HG02588 (cell line): ENCODE results near the gene IGSF22.
A peak's percentile ranks its signal among the peaks of the same experiment; 100 is the strongest.

Source experiments
- ATAC-seq: cut with Tn5 transposase; IDR thresholded peaks from one replicate; pipeline ENCODE4 v1.9.1; 2021; ENCODE audit warnings: mild to moderate bottlenecking, moderate library complexity; ENCODE audit not compliant: unreplicated experiment

Gene IGSF22

DNA sequence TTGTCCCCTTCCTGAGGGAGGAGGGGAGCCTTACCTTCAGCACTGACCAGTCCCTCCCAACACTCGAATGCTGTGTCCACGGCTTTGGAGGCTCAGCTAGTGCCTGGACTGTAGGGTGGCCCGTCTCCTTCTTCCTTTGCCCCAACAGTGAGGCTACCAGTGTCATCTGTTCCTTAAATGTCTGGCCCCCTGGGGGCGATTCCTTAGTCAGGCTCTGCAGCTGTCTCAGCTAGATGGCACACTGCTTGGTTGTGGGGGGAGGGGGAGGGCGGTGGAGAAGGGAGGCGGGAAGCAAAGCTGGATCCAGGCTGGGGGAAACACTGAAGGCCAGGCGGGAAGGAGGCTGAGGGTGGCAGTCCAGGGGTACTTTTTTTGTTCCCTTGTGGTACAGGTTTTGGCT lies at the start of gene IGSF22:
TSS of gene IGSF22 (minus strand) at position 149 of the 400 bp plus-strand sequence. CDS start 1,952 bp downstream, outside the sequence.
- ATAC-seq: no peak

DNA sequence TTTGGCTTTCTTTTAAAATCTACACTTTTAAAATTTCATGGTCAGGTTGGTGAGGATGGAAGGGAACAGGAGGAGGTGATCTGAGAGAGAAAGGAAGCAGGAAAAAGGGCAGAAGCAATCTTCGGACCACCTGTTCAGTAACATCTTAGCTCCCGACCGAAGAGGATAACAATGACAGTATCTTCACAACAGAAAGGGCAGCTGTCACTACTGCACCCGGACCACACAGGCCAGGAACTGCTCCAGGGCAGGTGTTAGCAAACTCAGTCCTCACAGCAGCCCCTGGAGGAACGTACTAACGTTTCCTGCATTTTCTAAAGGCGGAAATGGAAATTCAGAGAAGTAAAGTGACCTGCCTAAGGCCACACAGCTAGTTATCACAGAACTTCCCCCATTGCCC lies 48.8 kb upstream of the IGSF22 start:
- ATAC-seq: no peak

DNA sequence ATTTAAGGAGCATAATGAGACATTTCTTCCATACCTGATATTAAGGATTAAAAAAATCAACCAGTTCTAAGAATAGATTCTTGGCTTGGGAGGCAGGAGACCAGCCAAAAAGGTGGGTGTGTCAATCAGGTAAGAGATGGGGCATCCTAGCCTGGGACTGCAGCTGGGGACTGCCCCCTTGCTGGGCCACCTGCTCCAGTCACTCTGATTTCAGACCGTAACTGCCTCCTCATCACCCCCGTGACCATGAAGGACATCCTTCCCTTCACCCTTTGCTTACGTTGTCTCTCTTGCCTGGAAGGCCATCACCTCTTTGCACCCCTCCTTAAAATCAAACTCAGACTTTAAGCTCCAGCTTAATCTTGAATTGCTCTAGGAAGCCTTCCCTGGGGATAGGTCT lies 47.7 kb upstream of the IGSF22 start:
- no peak for ATAC-seq

DNA sequence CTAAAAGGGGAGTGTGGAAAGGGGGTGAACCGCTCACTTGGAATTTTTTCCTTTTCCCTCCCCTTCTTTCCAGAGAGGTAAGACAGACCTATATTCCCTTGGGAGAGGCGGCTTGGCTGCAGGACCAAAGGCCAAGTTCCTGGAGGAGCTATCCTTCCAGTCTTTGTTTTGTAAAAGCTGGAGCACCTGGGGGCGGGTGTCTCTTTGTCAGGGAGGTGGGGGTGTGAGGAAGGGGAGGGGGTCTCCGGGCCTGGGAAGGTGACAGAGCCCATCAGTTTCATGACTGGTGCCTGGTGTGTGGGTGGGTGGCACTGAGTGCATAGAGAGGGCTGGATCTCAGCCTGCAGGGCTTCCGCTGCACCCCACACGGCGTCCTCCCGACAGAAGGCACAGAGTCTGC lies 47.1 kb upstream of the IGSF22 start:
- ATAC-seq: no peak

DNA sequence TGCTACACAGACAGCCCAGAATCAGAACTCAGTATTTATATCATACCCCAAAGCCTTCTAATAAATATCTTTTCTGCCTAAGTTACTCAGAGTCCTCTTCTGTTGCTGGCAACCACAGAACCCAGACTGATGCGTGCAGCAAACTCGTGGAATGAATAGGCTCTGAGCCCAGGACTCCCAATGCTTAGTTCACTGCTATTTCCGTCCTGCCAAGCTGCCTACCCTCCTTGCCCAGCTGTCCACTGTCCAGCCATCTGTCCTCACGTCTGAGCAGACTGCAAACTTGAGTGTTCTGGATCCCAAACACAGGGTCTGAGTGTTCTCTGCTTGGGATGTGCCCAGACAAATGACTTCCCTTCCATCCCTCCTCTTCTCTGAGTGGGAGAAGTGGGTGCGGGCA lies 46.2 kb upstream of the IGSF22 start:
- ATAC-seq: no peak

DNA sequence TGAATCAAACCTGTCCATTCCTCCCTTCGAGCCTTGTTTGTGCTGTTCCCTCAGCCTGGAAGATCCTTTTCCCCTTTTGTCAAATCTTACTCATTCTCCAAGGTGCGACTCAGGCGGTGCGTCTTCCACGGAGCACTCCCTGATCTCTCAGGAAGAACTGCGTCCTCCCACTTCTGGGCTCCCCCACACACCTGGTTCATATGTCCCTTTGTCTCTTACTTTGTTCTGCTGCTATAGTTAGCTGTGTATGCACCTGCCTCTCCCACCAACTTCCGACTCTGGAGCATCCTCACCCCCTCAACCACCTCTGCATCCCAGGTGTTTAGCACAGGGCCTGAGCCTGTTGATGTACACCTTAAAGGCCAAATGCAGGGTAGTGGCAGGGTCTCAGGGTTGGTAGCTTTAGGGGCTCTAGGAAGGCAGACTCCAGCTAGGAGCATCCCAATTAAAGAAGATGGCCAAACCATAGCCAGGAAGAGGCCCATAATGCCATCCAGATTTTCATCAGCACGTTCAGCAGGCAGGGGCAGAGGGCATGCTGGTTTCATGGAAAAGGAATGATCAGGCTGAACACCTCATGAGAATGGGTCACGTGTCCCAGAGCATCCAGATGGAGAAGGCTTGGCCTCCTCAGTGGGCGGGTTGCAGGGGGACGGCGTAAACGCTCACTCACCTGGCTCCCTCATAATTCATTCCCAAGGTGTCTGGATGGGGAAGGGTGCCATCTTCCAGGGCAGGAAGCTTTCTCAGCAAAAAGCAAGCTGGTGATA lies 45.5 kb upstream of the IGSF22 start:
- ATAC-seq: no peak

DNA sequence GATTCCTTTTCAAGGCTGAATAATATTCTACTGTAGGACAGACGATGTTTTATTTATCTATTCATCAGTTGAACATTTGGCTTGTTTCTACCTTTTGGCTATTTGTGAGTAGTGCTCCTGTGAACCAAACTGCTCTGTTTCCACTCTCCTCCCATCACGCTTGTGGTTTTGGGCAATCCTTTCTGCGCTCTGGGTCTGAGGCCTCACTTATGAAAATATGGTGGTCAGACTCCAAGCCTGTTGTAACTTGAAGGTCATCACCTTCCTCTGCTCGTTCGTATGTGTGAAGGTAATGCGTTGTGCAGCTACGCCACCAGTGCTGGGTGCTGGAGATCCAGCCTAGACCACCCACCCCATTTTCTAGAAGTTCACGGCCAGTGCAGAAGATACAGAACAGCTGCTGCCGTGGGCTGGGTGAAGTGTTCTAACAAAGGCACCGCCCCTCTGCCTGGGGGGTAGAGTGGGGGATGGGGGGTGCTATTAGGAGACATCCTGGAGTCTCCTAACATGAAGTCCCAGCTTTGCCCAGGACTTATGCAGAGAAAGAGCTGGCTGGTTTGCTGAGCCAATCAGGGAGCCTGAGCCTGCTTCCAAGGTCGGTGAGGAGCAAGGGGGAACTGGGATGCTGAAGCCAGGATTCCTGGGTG lies 44.6 kb upstream of the IGSF22 start:
- peak; percentile 23 for ATAC-seq

DNA sequence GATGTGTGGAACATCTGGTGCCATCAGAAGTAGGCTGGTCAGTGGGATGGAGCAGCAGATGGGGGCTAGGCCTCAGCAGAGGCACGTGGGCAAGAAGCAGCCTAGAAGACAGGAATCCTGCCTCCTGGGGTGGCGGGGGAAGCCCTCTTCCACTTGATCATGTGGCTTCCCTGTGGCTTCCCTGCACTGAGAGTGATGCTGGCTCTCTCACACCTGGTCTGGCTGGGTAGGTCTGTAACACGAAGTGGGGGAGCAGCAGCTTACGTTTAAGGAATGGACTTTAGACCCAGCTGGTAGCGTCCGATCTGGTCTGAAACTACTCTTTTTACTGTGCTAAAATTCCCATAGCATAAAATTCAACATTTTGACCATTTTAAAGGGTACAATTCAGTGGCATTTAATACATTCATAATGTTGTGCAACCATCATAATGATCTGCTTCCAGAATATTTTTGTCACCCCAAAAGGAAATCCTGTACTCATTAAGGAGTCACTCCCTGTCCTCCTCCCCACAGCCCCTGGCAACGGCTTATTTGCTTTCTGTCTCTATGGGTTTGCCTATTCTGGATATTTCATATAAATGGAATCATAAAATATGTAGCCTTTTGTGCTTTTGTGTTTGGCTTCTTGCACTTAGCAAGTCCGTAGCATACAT lies 43.9 kb upstream of the IGSF22 start:
- ATAC-seq: peak; percentile 45

DNA sequence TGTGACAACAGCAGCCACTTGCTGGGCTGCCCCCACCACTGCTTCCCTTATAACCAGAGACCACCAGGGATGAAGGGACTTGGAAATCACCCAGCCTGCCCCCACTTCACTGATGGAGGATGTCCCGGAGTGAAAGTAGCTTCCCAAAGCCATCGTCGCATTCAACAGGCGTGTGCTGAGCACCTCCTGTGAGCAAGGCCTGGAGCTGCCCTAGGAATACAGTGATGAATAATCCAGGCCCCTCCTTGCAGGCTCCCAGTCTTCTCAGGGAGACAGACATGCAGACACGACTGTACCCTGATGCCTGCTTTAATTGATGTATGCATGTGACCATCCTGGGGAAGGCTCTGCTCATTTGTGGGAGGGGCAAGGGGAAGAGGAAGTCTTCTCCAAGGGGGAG lies 43.0 kb upstream of the IGSF22 start:
- no peak for ATAC-seq

DNA sequence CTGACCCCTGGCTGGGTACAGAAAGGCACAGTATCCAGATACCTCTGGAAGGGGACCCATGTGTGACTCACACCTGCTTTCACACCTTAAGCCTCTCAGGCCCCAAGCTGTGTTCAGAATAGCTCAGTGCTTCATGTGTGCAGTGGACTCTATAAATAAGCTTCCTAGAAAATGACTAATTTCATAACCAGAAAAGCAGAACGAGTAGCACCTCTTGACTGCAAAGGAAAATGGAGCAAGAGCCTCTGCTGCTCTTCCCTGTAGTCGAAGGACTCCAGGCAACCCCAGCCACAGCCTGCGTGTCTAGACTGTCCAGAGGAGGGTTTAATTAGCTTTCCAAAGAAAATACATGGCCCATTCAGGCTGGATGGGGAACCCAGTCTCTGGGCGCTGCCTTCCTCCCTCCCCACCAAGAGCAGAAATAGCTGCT lies 42.5 kb upstream of the IGSF22 start:
- peak; percentile 80 for ATAC-seq

DNA sequence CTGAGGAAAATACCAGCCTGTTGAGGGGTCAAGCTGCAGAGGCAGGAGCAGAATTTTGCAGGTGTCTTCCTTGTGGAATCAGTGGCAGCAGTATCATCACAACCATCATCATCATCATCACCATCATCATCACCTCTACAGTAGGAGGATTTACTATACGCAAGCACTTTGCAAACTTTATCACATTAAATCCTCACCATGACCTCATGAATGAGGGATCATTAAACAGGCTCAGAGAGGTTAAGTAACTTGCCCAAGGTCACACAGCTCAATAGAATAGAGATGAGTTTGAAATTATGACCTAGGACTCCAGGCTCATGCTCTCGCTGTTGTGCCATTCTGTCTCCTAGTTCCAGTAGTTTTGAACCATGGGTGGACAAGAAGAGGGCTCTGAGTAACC lies 40.0 kb upstream of the IGSF22 start:
- ATAC-seq: no peak

DNA sequence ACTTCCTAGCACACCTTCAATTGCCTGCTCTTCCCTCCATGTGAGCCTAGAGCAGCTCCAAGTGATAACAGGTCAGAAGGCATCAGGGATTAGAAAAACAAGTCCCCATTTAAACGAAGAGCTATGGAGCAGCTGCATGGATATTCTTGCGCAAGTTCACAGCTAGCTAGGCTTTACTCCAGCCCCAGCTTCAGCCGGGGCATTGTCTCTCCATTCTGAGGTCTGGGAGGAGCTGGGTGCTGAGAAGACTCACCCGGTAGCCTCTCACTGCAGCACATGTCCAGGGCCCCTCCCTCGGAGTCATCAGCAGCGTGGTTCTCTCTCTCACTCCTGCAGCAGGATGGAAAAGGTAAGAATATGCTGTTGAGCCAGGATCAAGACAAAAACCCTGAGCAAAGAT lies 39.6 kb upstream of the IGSF22 start:
- ATAC-seq: no peak

DNA sequence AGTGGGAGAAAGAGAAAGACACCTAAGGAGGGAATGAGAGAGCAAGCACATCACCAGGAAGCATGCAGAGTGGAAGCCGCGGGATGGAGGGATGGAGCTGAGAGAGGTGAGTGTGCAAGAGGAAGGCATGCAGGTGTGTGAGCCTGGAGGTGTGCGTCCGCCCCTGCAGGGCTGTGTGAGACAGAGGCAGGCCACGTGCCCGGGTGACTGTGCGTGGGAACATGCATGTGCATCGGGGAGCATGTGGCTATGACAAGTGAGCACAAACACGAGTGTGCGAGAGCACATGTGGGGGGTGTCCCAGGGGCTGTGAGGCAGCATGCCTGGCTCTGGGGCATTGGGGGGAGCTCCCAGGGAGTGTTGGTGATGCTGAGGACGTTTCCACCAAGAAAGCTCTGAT lies 35.8 kb upstream of the IGSF22 start:
- ATAC-seq: no peak

DNA sequence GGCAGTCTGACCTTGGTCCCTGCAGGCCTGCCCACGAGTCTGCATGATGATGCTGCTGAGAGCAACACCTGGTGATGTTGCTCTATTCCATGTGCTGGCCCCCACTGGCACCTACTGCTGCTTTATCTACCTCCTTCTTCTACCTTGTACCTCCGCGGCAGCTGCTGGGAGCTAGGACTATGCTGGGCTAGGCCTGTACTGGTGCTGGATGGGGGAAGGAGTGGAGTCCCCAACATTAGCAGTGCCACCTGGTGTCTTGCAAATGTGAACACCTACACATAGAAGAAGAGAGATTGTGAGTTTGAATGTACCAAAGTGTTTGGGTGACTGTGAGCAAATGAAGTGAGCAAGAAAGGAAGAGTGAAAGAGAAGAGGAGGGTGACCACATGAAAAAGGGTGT lies 35.2 kb upstream of the IGSF22 start:
- no peak for ATAC-seq

DNA sequence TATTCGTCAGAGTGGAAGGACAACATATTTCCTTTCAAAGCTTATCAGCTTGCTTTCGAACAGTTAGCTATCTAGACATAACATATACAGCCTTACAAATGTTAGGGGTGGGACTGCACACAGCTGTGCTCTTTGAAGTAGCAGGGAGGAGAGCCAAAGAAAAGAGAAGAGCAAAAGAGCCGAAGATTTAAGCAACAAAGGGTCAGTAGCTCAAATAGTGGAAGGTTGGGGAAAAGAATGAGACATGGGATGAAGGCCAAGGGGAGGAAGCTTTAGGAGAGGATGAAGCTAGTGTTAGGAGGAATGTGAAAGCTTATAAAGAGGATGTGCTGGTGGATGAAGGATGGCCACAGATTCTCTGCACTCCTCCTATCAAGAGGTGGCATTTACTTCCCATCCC lies 31.8 kb upstream of the IGSF22 start:
- ATAC-seq: no peak

DNA sequence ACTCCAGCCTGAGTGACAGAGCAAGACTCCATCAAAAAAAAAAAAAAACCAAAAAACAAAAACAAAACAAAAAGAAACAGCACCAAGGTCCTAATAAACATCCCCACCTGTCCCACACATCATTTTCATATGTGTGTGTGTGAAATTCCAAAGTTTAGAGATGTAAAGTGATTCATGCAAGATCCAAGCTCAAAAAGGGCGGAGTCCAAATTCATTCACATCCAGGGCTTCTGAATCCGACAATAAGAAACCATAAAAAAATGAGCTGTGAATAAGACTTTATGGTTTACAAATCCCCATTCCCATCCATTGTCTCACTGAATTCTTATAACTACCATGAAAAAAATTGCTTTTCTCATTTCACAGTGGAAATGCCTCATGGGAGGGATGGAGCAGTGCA lies 30.9 kb upstream of the IGSF22 start:
- ATAC-seq: no peak

DNA sequence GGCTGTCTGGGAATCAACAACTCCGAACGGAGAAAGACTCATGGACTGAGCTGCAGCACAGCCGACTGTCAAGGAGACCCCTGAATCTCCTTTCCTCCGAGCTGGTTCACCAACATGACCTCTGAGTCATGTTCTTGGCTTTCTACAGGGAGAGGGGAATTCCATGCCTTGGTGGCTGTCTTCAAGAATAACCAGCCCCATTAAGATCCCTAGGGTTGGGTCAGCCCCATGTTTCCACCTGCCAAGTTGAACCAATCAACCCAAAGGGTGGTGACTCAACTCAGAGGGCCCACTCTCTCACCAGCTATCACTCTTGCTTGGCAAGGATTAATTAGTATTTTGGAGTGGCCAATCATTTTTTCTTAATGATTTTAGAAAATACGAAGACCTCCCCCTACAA lies 28.3 kb upstream of the IGSF22 start:
- ATAC-seq: no peak

DNA sequence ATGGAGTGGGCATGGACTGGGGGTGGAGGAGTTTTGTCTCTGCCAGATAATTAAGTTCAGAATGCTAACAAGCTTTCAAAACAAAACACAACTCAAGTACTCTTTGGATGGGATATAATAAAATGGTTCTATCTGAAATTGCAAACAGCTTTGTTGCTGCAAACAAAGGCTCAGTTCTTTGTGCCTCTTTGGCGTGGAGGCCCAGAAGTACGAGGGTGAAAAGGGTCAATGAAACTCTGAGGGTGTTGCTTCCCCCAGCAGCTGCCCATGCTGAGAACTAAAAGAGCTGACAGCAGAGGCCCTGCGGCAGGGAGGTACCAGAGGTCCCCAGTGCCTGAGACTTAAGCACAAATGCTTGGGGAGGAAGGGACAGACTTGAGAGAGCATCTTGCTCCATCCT lies 26.5 kb upstream of the IGSF22 start:
- ATAC-seq: no peak

DNA sequence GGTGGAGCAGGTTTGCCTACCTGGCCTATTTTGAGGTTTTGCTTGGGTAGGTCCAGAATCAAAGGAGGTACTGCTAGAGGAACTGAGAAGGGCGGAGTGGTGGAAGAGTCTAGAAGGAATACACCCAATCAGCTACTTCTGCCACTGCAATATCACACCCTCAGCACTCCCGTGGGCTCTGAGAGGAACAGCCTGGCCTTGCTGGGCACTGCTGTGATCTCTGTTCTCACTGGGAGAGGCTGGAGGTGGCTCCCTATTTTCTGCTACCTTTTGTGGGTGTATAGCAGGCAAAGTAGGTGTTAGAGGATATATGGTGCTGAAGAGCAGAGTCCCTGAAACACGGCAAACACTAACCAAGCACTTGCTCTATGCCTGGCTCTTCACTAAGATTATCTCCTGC lies 25.0 kb upstream of the IGSF22 start:
- no peak for ATAC-seq

DNA sequence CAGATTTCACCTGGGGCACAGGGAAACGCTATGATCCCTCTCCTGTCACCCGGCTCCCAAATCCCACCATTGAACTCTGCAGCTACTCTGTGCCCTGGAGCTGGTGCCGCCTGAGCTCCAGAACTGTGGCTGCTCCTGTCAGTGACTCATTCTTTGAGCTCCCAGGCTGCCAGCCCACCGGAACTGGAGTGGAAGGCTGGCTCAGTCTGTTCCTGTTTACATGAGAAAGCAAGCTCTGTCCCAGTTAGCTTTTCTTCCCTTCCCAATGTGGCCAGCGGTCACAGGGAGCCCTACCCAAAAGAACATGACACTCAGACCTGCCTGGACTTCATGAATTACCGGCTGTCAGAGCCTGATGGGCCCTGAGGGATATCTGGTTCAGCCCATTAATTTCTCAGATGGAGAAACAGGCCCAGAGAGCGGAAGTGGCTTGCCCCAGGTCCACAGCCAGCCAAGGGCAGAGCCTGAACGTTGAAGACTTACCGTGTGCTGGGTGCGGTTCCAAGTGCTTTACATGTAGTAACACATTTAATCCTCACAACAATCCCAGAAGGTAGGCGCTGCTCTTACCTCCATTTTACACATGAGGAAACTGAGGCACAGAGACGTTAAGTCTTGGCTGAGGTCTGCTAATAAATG lies 23.8 kb upstream of the IGSF22 start:
- ATAC-seq: no peak

DNA sequence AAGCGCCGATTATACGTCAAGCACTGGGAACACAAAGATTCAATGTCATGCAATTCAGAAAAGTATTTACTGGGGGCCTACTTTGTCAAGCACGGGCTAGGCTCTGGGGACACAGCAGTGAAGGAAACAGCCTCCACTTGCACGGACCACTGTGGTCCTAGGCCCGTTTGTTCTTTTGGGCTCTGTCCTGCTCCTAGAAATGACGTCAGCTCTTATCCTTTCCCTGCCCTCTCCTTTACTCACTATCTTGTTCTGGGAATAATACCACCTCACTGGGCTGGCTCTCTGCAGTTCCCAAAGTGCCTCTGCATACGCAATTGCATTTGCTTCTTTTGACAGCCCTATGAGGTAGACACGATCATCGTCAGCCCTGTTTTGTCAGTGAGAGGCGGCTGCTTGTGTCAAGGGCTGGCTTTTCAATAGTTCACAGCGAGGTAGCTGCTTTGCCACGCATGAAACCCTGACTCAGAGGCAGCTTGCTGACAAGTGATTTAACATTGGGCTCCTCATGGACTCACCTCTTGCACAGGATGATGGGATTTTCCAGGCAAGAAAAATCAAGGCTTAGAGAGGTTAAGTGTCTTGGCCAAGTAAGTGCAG lies 22.9 kb upstream of the IGSF22 start:
- ATAC-seq: no peak
